Gastrocnemius medialis (tissue), 4 donors: ENCODE measurements around the gene ZNF420. TPM values are rescaled to one million over a fixed set of nuclear protein-coding genes. Genes with fewer than 3 reads are reported as not detected.

Experiments
- ATAC-seq, 2 donors: fragments of 150-250 bp; one replicate each; pipeline ENCODE4 v1.9.1; 2016
- DNase-seq, 2 donors: peaks; one replicate each; pipeline ENCODE4 v3.0.0-alpha.2; 2019
- H3K27ac ChIP-seq, 4 donors: fragments of 200-600 bp; sonication (generic); 1 replicate in 1 of 4; 2 replicates in 3 of 4; pipeline ENCODE4 v1.5.1; 2016 to 2018; ENCODE audit warnings: mild to moderate bottlenecking in 2 of 4, moderate library complexity in 1 of 4
- H3K27me3 ChIP-seq, 3 donors: fragments of 200-600 bp; sonication (generic) in 2 of 3; 1 replicate in 1 of 3; 2 replicates in 2 of 3; pipeline versions ENCODE4 v1.5.1 to v1.6.0; 2016 to 2019; ENCODE audit warnings: mild to moderate bottlenecking in 1 of 3, moderate library complexity in 1 of 3
- H3K36me3 ChIP-seq, 2 donors: fragments of 200-600 bp; sonication (generic) in 1 of 2; one replicate each; pipeline ENCODE4 v1.5.1; 2017 to 2018
- H3K4me1 ChIP-seq, 2 donors: fragments of 200-600 bp; sonication (generic) in 1 of 2; one replicate each; pipeline ENCODE4 v1.5.1; 2016 to 2017; ENCODE audit warnings: mild to moderate bottlenecking in 2 of 2
- H3K4me3 ChIP-seq, 4 donors: fragments of 200-600 bp; sonication (generic) in 3 of 4; 1 replicate in 1 of 4; 2 replicates in 3 of 4; pipeline ENCODE4 v1.5.1; 2016 to 2019; ENCODE audit warnings: mild to moderate bottlenecking in 2 of 4
- H3K9me3 ChIP-seq, 3 donors: fragments of 200-600 bp; sonication (generic) in 2 of 3; 1 replicate in 1 of 3; 2 replicates in 2 of 3; pipeline ENCODE4 v1.5.1; 2016 to 2019
- CTCF ChIP-seq, 5 experiments: fragments of 450-650 bp in 3 of 5; fragments of 200-600 bp in 2 of 5; sonication (generic) in 2 of 5; IDR thresholded peaks in 4 of 5; conservative IDR thresholded peaks in 1 of 5; 1 replicate in 4 of 5; 2 replicates in 1 of 5; pipeline ENCODE4 v1.5.1; 2016 to 2019; ENCODE audit warnings: antibody characterized with exemption in 5 of 5, mild to moderate bottlenecking in 3 of 5, moderate library complexity in 3 of 5
- POLR2A ChIP-seq, 2 donors: fragments of 450-650 bp; IDR thresholded peaks; one replicate each; pipeline ENCODE4 v1.6.1; 2017; ENCODE audit warnings: antibody characterized with exemption in 2 of 2, mild to moderate bottlenecking in 2 of 2, moderate library complexity in 2 of 2
- in situ Hi-C, 4 donors: fragments of 200-750 bp; cut with MboI; loops; one replicate each; pipeline versions ENCODE4 v1.15.0 to v1.8.0; 2017; ENCODE audit warnings: low sequenced_read_pairs in 4 of 4
- intact Hi-C: fragments of 100-400 bp; cut with DNase I; formaldehyde crosslinking; loops from one replicate; pipeline ENCODE4 v1.15.1; 2023; ENCODE audit warnings: low total_unique reads
- total RNA-seq, 4 donors: library from RNA; depleted of rRNA; stranded (reverse); fragments of >200 nt; gene quantifications; one replicate each; pipeline versions ENCODE4 v1.1.0 to v1.2.3, GENCODE V29; 2016

The ZNF420 gene
- total RNA-seq, 4 donors from 2014 or later = 3.0 to 15.4 (median 3.7) TPM

DNA sequence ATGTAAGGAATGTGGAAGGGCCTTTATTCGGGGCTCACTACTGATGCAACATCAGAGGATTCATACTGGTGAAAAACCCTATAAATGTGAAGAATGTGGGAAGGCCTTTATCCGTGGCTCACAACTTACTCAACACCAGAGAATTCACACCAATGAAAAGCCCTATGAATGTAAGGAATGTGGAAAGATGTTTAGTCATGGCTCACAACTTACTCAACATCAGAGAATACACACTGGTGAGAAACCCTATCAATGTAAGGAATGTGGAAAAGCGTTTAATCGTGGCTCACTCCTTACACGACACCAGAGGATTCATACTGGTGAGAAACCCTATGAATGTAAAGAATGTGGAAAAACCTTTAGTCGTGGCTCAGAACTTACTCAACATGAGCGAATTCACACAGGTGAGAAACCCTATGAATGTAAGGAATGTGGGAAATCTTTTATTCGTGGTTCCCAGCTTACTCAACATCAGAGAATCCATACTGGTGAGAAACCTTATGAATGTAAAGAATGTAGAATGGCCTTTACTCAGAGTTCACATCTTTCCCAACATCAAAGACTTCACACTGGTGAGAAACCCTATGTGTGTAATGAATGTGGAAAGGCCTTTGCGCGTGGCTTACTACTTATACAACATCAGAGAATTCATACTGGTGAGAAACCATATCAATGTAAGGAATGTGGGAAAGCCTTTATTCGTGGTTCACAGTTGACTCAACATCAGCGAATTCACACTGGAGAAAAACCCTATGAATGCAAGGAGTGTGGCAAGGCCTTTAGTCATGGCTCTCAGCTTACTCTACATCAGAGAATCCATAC, 50.0 kb downstream of the ZNF420 start:
- Histone ChIP-seq H3K27me3 (peaks cover 0 to 12% (median 0%) of the 10 kb centered on the region in 3 donors), H3K4me3 (peak overlapping the region in 1 of 4 donors; percentile 26), H3K36me3 (peaks cover 21 to 78% of the 10 kb centered on the region in 2 donors), H3K4me1 (no peaks in the 10 kb centered on the region), H3K9me3 (peaks cover 37 to 94% (median 56%) of the 10 kb centered on the region in 3 donors), H3K27ac (no peak overlapping the region)
- TF ChIP-seq POLR2A (IDR thresholded peaks at IDR 0.05) (no peak), CTCF (IDR thresholded peaks at IDR 0.05 in 4 of 5, conservative IDR thresholded peaks at IDR 0.05 in 1 of 5) (no peak)
- ATAC-seq (no peak), DNase-seq (no peak)
- in situ Hi-C loops (no loop called here), intact Hi-C loops (no loop called here)

DNA sequence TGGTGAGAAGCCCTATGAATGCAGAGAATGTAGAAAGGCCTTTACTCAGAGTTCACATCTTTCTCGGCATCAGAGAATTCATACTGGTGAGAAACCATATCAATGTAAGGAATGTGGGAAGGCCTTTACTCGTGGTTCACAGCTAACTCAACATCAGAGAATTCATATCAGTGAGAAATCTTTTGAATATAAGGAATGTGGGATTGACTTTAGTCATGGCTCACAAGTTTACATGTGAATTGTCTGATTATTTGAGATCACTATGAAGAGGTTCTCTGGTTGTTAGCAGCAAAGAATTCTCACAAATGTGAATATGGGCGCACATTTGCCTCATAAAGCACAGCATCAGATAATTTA, 50.6 kb downstream of the ZNF420 start:
- peak overlapping the region in 1 of 4 donors; percentile 26 for H3K4me3 ChIP-seq
- in situ Hi-C loops (no loop called here), intact Hi-C loops (no loop called here)
- no peak for TF ChIP-seq POLR2A (IDR thresholded peaks at IDR 0.05)
- no peaks in the 10 kb centered on the region for H3K4me1 ChIP-seq
- ATAC-seq (no peak), DNase-seq (no peak)
- peaks cover 21 to 77% of the 10 kb centered on the region in 2 donors for H3K36me3 ChIP-seq
- H3K9me3 ChIP-seq = peaks cover 35 to 96% (median 57%) of the 10 kb centered on the region in 3 donors
- H3K27me3 ChIP-seq = peaks cover 0 to 12% (median 0%) of the 10 kb centered on the region in 3 donors
- H3K27ac ChIP-seq = no peak overlapping the region

DNA sequence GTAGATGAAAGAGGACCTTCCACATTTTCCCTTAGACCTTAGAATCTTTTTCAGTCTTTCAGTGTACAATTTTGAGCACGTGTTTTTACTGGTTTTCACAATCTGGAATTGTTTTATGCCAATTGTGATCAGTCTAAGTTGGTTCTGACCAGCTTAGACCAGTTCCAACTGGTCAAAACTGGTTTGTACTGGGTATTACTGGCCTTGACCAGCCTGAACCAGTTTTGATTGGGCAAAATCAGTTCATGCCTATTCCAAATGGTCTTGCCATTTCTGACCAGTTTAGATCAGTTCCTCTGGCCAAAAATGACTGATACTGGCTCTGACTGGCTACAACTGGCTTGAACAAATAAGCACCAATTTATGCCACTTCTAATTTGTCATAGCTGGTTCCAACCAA, 57.9 kb downstream of the ZNF420 start:
- in situ Hi-C loops (no loop called here), intact Hi-C loops (no loop called here)
- Histone ChIP-seq H3K4me3 (no peak overlapping the region), H3K27ac (no peak overlapping the region), H3K36me3 (peaks cover 0 to 14% of the 10 kb centered on the region in 2 donors), H3K9me3 (peaks cover 9 to 80% (median 45%) of the 10 kb centered on the region in 3 donors), H3K4me1 (no peaks in the 10 kb centered on the region), H3K27me3 (no peaks in the 10 kb centered on the region)
- TF ChIP-seq POLR2A (IDR thresholded peaks at IDR 0.05) (no peak), CTCF (IDR thresholded peaks at IDR 0.05 in 4 of 5, conservative IDR thresholded peaks at IDR 0.05 in 1 of 5) (no peak)
- DNase-seq (no peak), ATAC-seq (no peak)

DNA sequence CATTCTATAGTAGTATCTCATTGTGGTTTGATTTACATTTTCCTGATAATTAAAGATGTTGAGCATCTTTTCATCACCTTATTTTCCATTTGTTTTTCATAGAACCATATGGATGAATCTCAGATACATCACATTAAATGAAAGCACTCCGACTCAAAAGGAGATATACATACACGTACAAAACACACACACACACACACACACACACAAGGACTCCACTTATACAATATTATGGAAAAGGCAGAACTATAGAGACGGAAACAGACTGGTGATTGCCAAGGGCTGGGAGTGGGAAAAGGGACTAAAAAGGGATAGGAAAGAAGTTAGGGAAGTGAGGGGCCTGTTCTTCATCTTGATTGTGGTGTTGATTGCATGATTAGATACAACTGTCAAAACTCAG, 70.0 kb downstream of the ZNF420 start:
- in situ Hi-C loops (no loop called here), intact Hi-C loops (no loop called here)
- peaks cover 28 to 63% (median 33%) of the 10 kb centered on the region in 3 donors for H3K9me3 ChIP-seq
- no peak for ATAC-seq
- H3K4me1 ChIP-seq = no peaks in the 10 kb centered on the region
- no peak for DNase-seq
- H3K27ac ChIP-seq = no peak overlapping the region
- H3K4me3 ChIP-seq = no peak overlapping the region
- no peaks in the 10 kb centered on the region for H3K27me3 ChIP-seq
- TF ChIP-seq CTCF (IDR thresholded peaks at IDR 0.05 in 4 of 5, conservative IDR thresholded peaks at IDR 0.05 in 1 of 5) (no peak), POLR2A (IDR thresholded peaks at IDR 0.05) (no peak)
- peaks cover 10 to 72% of the 10 kb centered on the region in 2 donors for H3K36me3 ChIP-seq

DNA sequence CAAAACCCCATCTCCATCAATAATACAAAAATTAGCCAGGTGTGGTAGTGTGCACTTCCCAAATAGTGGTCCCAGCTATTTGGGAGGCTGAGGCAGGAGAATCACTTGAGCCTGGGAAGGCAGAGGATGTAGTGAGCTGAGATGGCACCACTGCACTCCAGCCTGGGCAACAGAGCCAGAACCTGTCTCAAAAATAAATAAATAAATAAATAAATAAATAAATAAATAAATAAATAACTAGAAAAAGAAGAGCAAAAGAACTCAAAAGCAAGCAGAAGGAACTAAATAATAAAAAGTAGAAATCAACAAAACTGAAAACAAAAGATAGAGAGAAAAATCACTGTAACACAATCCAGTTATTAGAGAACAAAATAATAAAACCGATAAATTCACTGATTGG, 81.9 kb downstream of the ZNF420 start:
- Histone ChIP-seq H3K9me3 (peaks cover 3 to 68% (median 11%) of the 10 kb centered on the region in 3 donors), H3K36me3 (peaks cover 21 to 81% of the 10 kb centered on the region in 2 donors), H3K27ac (no peak overlapping the region), H3K27me3 (no peaks in the 10 kb centered on the region), H3K4me3 (no peak overlapping the region), H3K4me1 (no peaks in the 10 kb centered on the region)
- ATAC-seq (no peak), DNase-seq (no peak)
- no peak for TF ChIP-seq CTCF (IDR thresholded peaks at IDR 0.05 in 4 of 5, conservative IDR thresholded peaks at IDR 0.05 in 1 of 5)
- no peak for TF ChIP-seq POLR2A (IDR thresholded peaks at IDR 0.05)
- in situ Hi-C loops = loop anchor here in 1 of 4 donors (25.0 kb wide), 1 partner anchor 202 kb away; the partner anchor contains the start of gene ZNF527
- intact Hi-C loops = no loop called here
